GM23248 (cell line): ENCODE results near the gene ABCA1.

Experiments used
- EZH2 ChIP-seq: fragments of 200-600 bp; sonication (generic); IDR thresholded peaks from 2 replicates; pipeline ENCODE4 v1.6.1; 2018; ENCODE audit warnings: antibody characterized with exemption, mild to moderate bottlenecking; ENCODE audit not compliant: insufficient read depth, poor library complexity, severe bottlenecking
- EZH2phosphoT487 ChIP-seq: fragments of 200-600 bp; sonication (generic); IDR thresholded peaks from 2 replicates; pipeline ENCODE4 v1.6.1; 2018; ENCODE audit warnings: antibody characterized with exemption, moderate library complexity, mild to moderate bottlenecking, low read depth; ENCODE audit not compliant: insufficient read depth

- no peak for TF ChIP-seq EZH2
- TF ChIP-seq EZH2phosphoT487: no peak
Measured at GRCh38 chr9:104912606-104913005, 15.3 kb downstream of the ABCA1 start.
